IPS DF 4.7 (cell line): Measurements from ENCODE around the gene RNF149.
"Not testable (repeated sequence)": the region's sequence is repeated elsewhere in the genome, so short reads cannot be mapped to it uniquely, and the experiment has no call there.

ENCODE experiments used
- DNase-seq: peaks from one replicate; pipeline ENCODE4 v3.0.0-alpha.2; 2013; ENCODE audit warnings: low spot score; ENCODE audit errors: extremely low read depth

Gene RNF149

DNA sequence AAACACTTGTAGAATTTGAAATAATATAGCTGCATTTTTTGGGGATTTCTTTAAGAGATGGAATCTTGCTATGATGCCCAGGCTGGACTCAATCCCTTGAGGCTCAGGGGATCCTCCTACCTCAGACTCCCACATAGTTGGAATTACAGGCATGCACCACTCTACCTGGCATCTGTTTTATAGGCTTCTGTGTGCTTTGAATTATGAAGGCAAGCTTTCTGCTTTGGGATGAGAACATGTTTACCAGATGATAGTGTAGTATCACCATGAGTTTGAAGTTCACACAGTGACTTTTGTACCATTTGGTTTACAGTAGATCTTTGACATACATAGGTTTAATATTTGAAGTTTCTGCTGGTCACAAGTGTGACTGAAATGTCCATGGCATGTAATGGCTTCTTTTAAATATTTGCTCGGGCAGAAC lies 45.1 kb downstream of the RNF149 start:
- no peak for DNase-seq

DNA sequence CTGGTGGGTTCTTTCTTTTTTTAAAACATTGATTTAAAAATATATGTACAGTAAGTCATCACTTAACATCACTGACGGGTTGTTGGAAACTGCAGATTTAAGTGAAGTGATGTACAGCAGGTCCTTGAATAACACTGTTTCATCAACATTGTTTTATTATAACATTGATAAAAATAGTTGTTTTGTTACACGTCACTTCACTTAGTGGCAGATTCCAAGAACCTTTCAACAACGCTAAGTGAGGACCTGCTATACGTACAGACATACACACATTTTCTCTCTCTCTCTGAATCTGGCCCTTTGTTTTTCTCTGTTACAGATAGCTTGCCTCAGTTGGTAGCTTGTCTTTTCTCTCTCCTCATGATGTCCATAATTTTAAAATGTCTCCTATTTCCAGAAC lies 46.4 kb downstream of the RNF149 start:
- no peak for DNase-seq

GRCh38 chr2:101258804-101259203 lies 49.7 kb downstream of the RNF149 start:
- DNase-seq, result no peak

DNA sequence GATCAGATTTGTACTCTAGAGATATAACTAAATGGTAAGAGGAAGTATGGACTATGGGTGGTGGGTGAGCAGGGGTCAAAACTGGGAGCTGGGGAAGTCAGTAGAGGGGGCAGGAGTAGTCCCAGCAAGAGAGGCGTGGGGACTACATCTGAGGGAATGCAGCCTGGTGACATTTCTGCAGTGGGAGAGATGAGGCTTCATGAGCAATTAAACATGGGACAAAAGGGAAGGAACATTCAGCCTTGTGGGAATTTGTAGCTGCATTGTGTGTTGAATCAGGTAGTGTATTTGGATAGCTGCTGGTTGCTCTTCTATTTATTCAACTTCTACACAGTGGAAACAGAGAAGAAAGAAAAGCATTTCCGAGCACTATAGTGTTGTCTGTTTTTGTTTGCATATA lies 52.2 kb downstream of the RNF149 start:
- DNase-seq, result no peak

DNA sequence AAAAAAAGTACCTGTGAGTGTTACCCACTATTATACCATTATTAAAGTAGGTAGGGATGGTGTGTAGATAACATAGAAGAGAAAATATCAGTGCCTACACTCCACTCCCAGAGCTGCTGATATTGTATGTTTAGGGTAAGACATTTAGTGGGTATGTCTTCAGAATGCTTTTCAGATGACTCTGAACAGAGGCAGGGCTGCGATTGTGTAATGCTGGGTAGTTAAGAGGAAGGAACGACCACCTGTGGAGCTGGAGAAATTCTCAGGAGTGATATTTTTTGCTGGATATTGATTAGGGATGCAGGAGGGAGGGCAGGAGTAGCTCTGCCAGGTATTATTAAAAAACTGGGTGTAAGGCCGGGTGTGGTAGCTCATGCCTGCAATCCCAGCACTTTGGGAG lies 53.0 kb downstream of the RNF149 start:
- no peak for DNase-seq

DNA sequence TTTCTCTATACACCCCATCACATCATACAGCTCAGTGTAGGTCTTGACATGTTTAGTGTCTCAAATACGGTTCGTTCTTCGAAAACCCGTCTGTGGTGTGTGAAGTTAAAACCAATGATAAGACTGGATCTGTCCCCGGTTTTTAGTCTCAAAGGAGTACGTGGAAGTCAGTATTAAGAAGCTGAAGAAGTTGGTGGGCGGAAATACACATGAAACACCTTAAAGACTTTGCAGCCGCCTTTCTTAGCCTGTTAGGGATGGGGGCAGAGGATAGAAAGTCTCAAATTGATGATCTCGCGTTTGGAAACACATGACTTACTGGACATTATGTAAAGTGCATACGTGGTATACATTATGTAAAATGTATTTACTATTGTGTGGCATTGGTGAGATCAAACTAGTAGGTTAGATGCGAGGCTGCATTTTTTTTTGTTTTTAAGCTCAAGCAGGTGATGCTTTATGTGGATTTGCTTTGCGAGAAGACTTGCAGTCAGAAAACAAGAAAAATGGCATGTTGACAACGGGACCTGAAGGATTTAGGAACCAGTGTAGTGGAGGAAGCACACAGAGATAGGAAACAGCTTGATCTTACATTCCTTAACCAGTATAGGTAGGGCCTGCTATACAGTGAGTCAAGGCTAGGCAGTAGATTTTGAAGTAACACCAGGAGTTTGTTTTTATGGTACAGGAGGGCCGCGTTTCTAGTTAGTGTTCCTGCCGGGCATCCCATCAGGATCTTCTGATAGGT lies 54.6 kb downstream of the RNF149 start:
- DNase-seq, result no peak

DNA sequence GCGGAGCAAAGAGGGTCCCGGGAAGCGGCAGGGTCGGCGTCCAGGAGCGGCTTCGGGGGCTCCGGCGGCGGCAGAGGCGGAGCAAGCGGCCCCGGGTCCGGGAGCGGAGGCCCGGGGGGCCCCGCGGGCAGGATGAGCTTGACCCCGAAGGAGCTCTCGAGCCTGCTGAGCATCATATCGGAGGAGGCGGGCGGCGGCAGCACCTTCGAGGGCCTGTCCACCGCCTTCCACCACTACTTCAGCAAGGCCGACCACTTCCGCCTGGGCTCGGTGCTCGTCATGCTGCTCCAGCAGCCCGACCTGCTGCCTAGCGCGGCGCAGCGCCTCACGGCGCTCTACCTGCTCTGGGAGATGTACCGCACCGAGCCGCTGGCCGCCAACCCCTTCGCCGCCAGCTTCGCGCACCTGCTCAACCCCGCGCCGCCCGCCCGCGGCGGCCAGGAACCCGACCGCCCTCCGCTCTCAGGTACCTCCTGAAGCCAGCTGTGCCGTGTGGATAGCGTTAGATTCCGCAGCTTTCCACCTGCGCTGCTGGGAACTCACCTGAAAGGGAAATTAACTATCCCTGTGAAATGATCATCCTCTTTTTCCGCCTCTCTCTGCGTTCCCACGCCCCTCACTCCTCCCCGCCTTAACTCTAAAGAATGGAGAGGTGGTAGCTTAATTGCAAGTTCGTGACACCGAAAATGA lies 55.3 kb downstream of the RNF149 start:
- no peak for DNase-seq

DNA sequence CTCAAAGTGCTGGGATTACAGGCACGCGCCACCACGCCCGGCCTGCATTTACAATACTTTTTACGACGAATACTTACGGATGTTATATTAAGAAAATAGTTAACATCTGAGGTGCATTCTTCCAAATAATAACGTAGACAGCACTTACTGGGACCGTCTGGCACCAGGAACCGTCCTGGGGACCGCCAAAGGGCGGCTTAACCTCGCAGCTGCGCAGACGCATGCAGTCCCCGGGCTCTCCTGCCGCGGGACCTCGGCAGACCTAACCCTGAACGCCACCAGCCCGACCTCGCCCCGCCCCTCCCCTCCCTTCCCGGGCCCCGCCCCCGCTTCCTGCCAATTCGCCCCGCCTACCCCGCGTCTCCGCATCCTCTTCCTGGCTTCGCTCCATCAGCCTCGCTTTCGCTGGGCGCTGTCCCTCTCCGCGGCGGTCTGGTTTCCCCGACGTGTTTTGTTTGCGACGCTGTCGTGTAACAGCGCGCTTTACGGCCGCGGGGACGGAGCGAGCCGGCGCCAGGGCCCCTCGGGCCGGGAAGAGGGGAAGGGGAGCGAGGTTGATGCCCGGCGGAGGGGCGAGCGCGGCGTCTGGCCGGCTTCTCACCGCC lies 56.0 kb downstream of the RNF149 start, which contains the start of gene CNOT11:
Gene CNOT11 (plus strand): TSS at position 479 of the 605 bp plus-strand sequence. CDS start 79 bp downstream, at position 558.
- peak; percentile 87 for DNase-seq

DNA sequence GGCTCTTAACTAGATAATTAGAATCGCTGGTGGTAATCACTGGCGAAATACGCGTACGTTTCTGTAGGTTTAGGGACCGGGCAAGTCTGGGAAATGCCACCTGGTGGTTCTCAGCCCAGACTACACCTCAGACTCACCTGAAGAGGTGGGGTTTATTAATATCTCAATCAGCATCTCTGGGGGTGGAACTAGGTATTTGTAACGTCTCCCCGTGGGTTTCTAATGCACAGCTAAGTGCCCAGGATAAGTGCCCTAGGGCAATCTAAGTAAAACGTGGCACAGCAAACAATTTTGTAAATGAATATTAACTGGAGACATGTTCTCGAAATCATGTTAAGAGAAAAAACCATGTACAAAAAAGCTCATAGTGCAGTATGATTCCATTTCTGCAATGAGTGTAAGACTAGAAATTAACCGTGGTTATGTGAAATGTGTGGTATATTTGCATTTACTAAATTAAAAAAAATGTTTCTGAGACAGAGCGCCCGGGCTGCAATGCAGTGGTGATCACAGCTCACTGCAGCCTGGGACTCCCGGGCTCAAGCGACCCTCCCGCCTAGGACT lies 56.6 kb downstream of the RNF149 start:
- no peak for DNase-seq

DNA sequence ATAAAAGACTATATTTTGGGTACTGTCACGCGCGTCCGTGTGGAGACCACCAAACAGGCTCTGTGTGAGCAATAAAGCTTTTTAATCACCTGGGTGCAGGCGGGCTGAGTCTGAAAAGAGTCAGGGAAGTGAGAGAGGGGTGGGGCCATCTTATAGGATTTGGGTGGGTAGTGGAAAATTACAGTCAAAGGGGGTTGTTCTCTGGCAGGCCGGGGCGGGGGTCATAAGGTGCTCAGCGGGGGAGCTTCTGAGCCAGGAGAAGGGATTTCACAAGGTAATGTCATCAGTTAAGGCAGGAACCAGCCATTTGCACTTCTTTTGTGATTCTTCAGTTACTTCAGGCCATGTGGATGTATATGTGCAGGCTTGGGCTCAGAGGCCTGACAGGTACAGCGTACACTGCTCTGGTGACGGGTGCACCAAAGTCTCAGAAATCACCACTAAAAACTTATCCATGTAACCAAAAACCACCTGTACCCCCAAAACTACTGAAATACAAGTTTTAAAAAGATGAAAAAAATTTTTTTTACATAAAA lies 57.2 kb downstream of the RNF149 start:
- DNase-seq, result not testable (repeated sequence)

DNA sequence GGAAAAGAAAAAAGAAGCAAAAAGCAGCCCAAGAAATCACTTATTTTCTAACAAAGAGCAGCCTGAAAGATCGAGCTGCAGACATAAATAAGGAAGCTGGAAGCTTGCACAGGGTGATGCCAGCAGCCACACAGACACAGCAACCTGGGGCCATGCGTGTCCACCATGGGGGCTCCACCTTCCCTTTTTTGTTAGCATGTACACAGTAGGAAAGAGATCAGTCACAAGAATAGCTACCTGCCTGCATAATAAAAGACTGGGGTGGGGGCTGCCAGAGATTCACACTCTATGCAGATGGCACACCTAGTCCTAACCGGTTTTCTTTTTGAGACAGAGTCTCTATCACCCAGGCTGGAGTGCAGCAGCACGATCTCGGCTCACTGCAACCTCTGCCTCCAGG lies 58.7 kb downstream of the RNF149 start:
- no peak for DNase-seq

- DNase-seq, result not testable (repeated sequence)
Measured at GRCh38 chr2:101248756-101249155, 59.7 kb downstream of the RNF149 start.

DNA sequence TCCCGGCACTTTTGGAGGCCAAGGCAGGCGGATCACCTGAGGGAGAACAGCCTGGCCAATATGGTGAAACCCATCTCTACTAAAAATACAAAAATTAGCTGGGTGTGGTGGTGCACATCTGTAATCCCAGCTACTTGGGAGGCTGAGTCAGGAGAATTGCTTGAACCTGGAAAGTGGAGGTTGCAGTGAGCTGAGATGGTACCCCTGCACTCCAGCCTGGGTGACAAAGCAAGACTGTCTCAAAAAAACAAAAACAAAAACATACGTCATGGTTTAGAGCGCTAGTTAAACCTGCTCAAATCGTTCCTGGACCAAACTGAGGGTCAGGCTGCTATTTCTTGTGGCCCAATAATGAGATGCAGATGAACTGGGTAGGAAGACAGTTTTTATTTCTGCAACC lies 63.0 kb downstream of the RNF149 start:
- not testable (repeated sequence) for DNase-seq

GRCh38 chr2:101244899-101245298 lies 63.6 kb downstream of the RNF149 start:
- DNase-seq, result not testable (repeated sequence)

DNA sequence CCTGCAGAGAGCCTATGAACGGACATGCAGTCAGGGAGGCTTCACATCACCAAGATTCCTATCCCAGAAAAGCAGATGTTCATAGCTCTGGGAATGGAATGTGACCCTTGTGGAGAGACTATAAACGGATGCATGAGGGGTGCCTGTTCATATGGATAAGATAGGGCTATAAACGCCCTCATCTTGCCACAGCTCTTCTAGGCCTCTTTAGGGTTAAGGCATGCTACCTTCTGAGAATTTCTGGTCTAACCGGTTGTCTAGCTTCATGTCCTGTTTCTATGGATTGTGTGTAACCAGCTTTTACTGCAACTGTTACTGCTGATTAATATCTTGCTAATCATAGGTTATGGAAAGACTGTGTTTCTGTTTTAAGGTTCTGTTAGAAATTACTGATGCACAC lies 64.1 kb downstream of the RNF149 start:
- DNase-seq, result not testable (repeated sequence)

DNA sequence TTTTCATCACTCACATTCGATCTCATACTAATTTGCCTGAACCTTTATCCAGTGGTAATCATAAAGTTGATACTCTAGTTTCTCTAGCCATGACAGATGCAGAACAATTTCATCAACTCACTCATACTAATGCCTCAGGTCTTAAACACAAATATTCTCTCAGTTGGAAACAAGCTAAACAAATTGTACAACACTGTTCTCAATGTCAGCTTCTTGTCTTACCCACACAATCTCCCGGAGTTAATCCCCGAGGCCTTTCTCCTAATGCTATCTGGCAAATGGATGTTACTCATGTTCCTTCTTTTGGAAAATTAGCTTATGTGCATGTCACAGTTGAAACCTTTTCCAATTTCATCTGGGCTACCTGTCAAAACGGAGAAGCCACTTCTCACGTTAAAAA lies 67.3 kb downstream of the RNF149 start:
- no peak for DNase-seq

- not testable (repeated sequence) for DNase-seq
Measured at GRCh38 chr2:101240694-101241093, 67.8 kb downstream of the RNF149 start.

GRCh38 chr2:101239760-101240118 lies 68.8 kb downstream of the RNF149 start:
- DNase-seq, result not testable (repeated sequence)

DNA sequence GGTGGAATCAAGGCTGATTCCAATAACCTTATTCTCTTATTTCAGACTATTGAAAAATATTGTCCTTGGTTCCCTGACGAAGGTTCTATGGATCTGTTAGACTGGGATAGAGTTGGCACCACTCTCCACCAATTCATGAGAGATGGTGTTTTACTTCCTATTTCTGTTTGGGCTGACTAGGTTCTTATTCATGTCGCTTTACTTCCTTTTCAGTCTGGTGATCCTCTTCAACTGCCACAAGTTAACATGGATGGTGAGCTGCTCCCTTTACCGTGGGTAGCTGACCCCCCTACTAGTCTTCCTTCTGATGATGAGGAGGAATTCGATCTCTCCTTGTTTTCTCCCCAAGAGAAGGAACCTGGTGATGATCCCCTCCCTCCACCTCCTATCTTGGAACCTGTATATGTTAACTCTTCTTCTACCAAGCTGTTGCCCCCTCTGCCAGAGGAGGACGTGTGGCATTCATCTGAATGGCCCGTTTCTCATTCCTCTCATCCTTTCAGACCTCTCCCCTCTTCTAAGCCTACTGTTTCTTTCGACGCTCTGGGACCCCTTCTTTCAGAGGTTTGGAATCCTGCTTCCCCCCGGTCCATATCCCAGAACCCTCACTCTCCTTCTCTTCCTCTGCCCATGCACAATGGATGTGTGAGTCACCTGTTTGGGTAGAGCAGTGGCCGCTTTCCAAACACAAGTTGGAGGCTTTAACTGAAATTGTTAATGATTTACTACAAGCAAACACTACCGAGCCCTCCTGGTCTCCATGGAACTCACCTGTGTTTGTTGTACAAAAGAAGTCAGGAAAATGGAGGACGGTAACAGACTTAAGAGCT lies 69.4 kb downstream of the RNF149 start:
- DNase-seq, result no peak

DNA sequence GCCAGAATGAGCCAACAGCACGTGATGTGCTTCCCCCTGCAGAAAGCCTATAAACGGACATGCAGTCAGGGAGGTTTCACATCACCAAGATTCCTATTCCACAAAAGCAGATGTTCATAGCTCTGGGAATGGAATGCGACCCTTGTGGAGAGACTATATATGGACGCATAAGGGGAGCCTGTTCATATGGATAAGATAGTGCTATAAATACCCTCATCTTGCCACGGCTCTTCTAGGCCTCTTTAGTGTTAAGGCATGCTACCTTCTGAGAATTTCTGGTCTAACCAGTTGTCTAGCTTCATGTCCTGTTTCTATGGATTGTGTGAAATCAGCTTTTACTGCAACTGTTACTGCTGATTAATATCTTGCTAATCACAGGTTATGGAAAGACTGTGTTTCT lies 70.6 kb downstream of the RNF149 start:
- not testable (repeated sequence) for DNase-seq

GRCh38 chr2:101235956-101236355 lies 72.5 kb downstream of the RNF149 start:
- not testable (repeated sequence) for DNase-seq
